Measurements from ENCODE around the gene MTERF1. TPM values are rescaled to one million over a fixed set of nuclear protein-coding genes. Genes with fewer than 3 reads are reported as not detected.

The MTERF1 gene
- total RNA-seq, 1 experiment from 2014 or later = 10.2 TPM

GRCh38 chr7:91846436-91846835 is 34.1 kb downstream of the MTERF1 start:
- in situ Hi-C loops (cut with HindIII; ENCODE audit: low pct_unique_long_range_greater_than_20kb, low sequenced_read_pairs) = no loop called here
- no peak for DNase-seq (ENCODE audit: low read depth)

GRCh38 chr7:91843831-91844230 is 36.7 kb downstream of the MTERF1 start:
- in situ Hi-C loops (cut with HindIII; ENCODE audit: low pct_unique_long_range_greater_than_20kb, low sequenced_read_pairs) = no loop called here
- no peak for DNase-seq (ENCODE audit: low read depth)

- in situ Hi-C loops (cut with HindIII; ENCODE audit: low pct_unique_long_range_greater_than_20kb, low sequenced_read_pairs) = no loop called here
Observed at GRCh38 chr7:91838439-91838838, 42.1 kb downstream of the MTERF1 start.

GRCh38 chr7:91837397-91838070 is 43.0 kb downstream of the MTERF1 start:
- no peak for DNase-seq (ENCODE audit: low read depth)
- in situ Hi-C loops (cut with HindIII; ENCODE audit: low pct_unique_long_range_greater_than_20kb, low sequenced_read_pairs) = no loop called here

More at GRCh38 chr7:91838439-91838838, 42.1 kb downstream of the MTERF1 start:
- no peak for DNase-seq (ENCODE audit: low read depth)

GRCh38 chr7:91835826-91836368 is 44.6 kb downstream of the MTERF1 start:
- in situ Hi-C loops (cut with HindIII; ENCODE audit: low pct_unique_long_range_greater_than_20kb, low sequenced_read_pairs) = no loop called here
- no peak for DNase-seq (ENCODE audit: low read depth)

- in situ Hi-C loops (cut with HindIII; ENCODE audit: low pct_unique_long_range_greater_than_20kb, low sequenced_read_pairs) = no loop called here
- DNase-seq (ENCODE audit: low read depth) = no peak
Observed at GRCh38 chr7:91835091-91835825, 45.2 kb downstream of the MTERF1 start.

- in situ Hi-C loops (cut with HindIII; ENCODE audit: low pct_unique_long_range_greater_than_20kb, low sequenced_read_pairs) = no loop called here
- DNase-seq (ENCODE audit: low read depth) = no peak
Observed at GRCh38 chr7:91832493-91833045, 47.9 kb downstream of the MTERF1 start.

GRCh38 chr7:91827169-91827568 is 53.3 kb downstream of the MTERF1 start:
- in situ Hi-C loops (cut with HindIII; ENCODE audit: low pct_unique_long_range_greater_than_20kb, low sequenced_read_pairs) = no loop called here

GRCh38 chr7:91826377-91826776 is 54.1 kb downstream of the MTERF1 start:
- in situ Hi-C loops (cut with HindIII; ENCODE audit: low pct_unique_long_range_greater_than_20kb, low sequenced_read_pairs) = no loop called here
- no peak for DNase-seq (ENCODE audit: low read depth)

More at GRCh38 chr7:91827169-91827568, 53.3 kb downstream of the MTERF1 start:
- DNase-seq (ENCODE audit: low read depth) = no peak

- in situ Hi-C loops (cut with HindIII; ENCODE audit: low pct_unique_long_range_greater_than_20kb, low sequenced_read_pairs) = no loop called here
- DNase-seq (ENCODE audit: low read depth) = no peak
Observed at GRCh38 chr7:91824201-91824600, 56.3 kb downstream of the MTERF1 start.

Other genes with a start within 250 kb of the MTERF1 start
- 6.6 and 15.1 TPM in 2 replicates for gene AKAP9, start 60.2 kb upstream of the MTERF1 start, total RNA-seq (2014; rRNA removed; shearing (Covaris generic); ENCODE audit: low replicate concordance)